Common myeloid progenitor, CD34-positive (primary cell): Measurements from ENCODE around the gene RPP40.
A peak's percentile ranks its signal among the peaks of the same experiment; 100 is the strongest.
"Not testable (repeated sequence)": the region's sequence is repeated elsewhere in the genome, so short reads cannot be mapped to it uniquely, and the experiment has no call there.

Experiments
- CTCF ChIA-PET: fragments of 350-600 bp; sonication (Branson Sonifier 250); formaldehyde crosslinking; loops from one replicate; lab custom pipeline; 2021; ENCODE audit warnings: antibody characterized with exemption; lab: Charles Lee
- POLR2A ChIA-PET: fragments of 350-600 bp; sonication (Branson Sonifier 250); formaldehyde crosslinking; loops from one replicate; lab custom pipeline; 2021; ENCODE audit warnings: antibody characterized with exemption; lab: Charles Lee
- DNase-seq, 3 donors: peaks; one replicate each; pipeline versions ENCODE4 v3.0.0 to v3.0.0-alpha.2; 2013
- H3K27ac ChIP-seq, 2 experiments: 1 replicate in 1 of 2; 2 replicates in 1 of 2; pipeline ENCODE4 v1.7.0; 2013; ENCODE audit warnings: inconsistent platforms in 2 of 2, low read length in 2 of 2, mild to moderate bottlenecking in 2 of 2, low read depth in 1 of 2, moderate library complexity in 1 of 2; ENCODE audit not compliant: severe bottlenecking in 2 of 2, insufficient read depth in 1 of 2, poor library complexity in 1 of 2
- H3K27me3 ChIP-seq, 5 experiments: replicated peaks in 2 of 5; 1 replicate in 3 of 5; 2 replicates in 2 of 5; pipeline versions ENCODE4 v1.6.1 to v1.7.0; 2013; ENCODE audit warnings: low read length in 4 of 5, mild to moderate bottlenecking in 2 of 5, moderate library complexity in 2 of 5, inconsistent platforms in 1 of 5; ENCODE audit not compliant: insufficient read depth in 5 of 5, control insufficient read depth in 4 of 5
- H3K36me3 ChIP-seq, 4 experiments: 1 replicate in 2 of 4; 2 replicates in 2 of 4; pipeline versions ENCODE4 v1.6.1 to v1.7.0; 2013; ENCODE audit warnings: low read length in 3 of 4, control low read depth in 1 of 4, mild to moderate bottlenecking in 1 of 4; ENCODE audit not compliant: control insufficient read depth in 4 of 4, insufficient read depth in 4 of 4
- H3K4me1 ChIP-seq, 4 experiments: 1 replicate in 3 of 4; 2 replicates in 1 of 4; pipeline versions ENCODE4 v1.6.1 to v1.7.1; 2013; ENCODE audit warnings: low read length in 3 of 4, mild to moderate bottlenecking in 3 of 4, control low read depth in 1 of 4, inconsistent platforms in 1 of 4, moderate library complexity in 1 of 4; ENCODE audit not compliant: control insufficient read depth in 4 of 4, insufficient read depth in 4 of 4; ENCODE audit errors: control extremely low read depth in 1 of 4
- H3K4me3 ChIP-seq, 7 experiments: 1 replicate in 4 of 7; 2 replicates in 3 of 7; pipeline versions ENCODE4 v1.5.1 to v1.7.0; 2013; ENCODE audit warnings: mild to moderate bottlenecking in 7 of 7, low read length in 6 of 7, moderate library complexity in 6 of 7, inconsistent platforms in 2 of 7, low read depth in 2 of 7, control low read depth in 1 of 7; ENCODE audit not compliant: insufficient read depth in 4 of 7, control insufficient read depth in 1 of 7; ENCODE audit errors: extremely low read depth in 1 of 7
- H3K9me3 ChIP-seq, 5 experiments: 1 replicate in 4 of 5; 2 replicates in 1 of 5; pipeline versions ENCODE4 v1.6.1 to v1.7.1; 2013; ENCODE audit warnings: low read length in 4 of 5, mild to moderate bottlenecking in 2 of 5, inconsistent platforms in 1 of 5, low read depth in 1 of 5, moderate library complexity in 1 of 5; ENCODE audit not compliant: control insufficient read depth in 4 of 5, insufficient read depth in 2 of 5; ENCODE audit errors: control extremely low read depth in 1 of 5
- WGBS: methylation state at CpG from one replicate; pipeline ENCODE4 v1.1.5; 2013; ENCODE audit not compliant: insufficient coverage; 5-methylcytosine and 5-hydroxymethylcytosine counted together

Gene RPP40

GRCh38 chr6:5042436-5042835 lies 38.6 kb upstream of the RPP40 start:
- POLR2A ChIA-PET: no interaction called here

GRCh38 chr6:5041955-5042354 lies 38.1 kb upstream of the RPP40 start:
- DNase-seq: no peak
- no peak overlapping the region for H3K27ac ChIP-seq
- ChIA-PET CTCF (interaction anchor here (0.6 kb wide), 1 partner anchor 1204 kb away, joined by 3 read pairs; no protein-coding TSS in a partner anchor), POLR2A (no interaction called here)
- peaks cover 0 to 6% (median 2%) of the 10 kb centered on the region in 4 experiments for H3K36me3 ChIP-seq
- WGBS: 100% methylated on average over 1 of the region's 2 CpGs
- H3K4me3 ChIP-seq: no peak overlapping the region
- no peaks in the 10 kb centered on the region for H3K27me3 ChIP-seq
- no peaks in the 10 kb centered on the region for H3K9me3 ChIP-seq
- peaks cover 0 to 3% (median 0%) of the 10 kb centered on the region in 4 experiments for H3K4me1 ChIP-seq

More at GRCh38 chr6:5042436-5042835, 38.6 kb upstream of the RPP40 start:
- Histone ChIP-seq H3K4me1 (peaks cover 0 to 3% (median 0%) of the 10 kb centered on the region in 4 experiments), H3K27me3 (no peaks in the 10 kb centered on the region), H3K27ac (no peak overlapping the region), H3K36me3 (peaks cover 0 to 6% (median 2%) of the 10 kb centered on the region in 4 experiments), H3K9me3 (no peaks in the 10 kb centered on the region), H3K4me3 (no peak overlapping the region)
- 100% methylated on average over 1 of the region's 3 CpGs for WGBS
- no peak for DNase-seq
- CTCF ChIA-PET: interaction anchor here (0.6 kb wide), 1 partner anchor 1204 kb away, joined by 3 read pairs; no protein-coding TSS in a partner anchor

GRCh38 chr6:5036269-5036668 lies 32.4 kb upstream of the RPP40 start:
- H3K4me3 ChIP-seq: no peak overlapping the region
- 62% methylated on average over 7 of the region's 8 CpGs for WGBS
- ChIA-PET POLR2A (interaction anchor here (0.7 kb wide), 1 partner anchor 22 kb away, joined by 5 read pairs; no protein-coding TSS in a partner anchor), CTCF (interaction anchor here (1.4 kb wide), 1 partner anchor 10 kb away, joined by 6 read pairs; no protein-coding TSS in a partner anchor)
- peaks cover 10 to 45% (median 25%) of the 10 kb centered on the region in 4 experiments for H3K4me1 ChIP-seq
- H3K27me3 ChIP-seq: no peaks in the 10 kb centered on the region
- H3K27ac ChIP-seq: no peak overlapping the region
- H3K36me3 ChIP-seq: no peaks in the 10 kb centered on the region
- no peaks in the 10 kb centered on the region for H3K9me3 ChIP-seq
- DNase-seq: peak; percentile 47 to 75 (median 52)

DNA sequence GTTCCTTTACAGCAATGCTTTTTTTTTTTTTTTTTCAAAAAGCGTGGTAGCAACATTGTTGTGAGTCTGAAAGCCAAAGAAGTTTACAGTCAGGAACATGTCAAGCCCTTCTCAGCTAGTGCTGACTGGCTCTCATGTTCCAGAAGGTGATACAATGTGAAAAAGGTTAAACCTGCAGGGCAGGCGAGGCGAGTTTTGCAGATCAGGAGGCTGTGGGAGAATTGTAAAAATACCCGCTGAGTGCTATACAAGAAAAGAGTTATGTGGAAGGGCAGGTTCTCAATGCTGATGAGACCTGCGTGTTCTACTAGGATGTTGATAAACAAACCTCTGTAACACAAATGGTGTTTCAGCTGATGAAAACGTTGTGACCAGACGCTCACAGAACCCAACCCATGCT lies 30.9 kb upstream of the RPP40 start:
- CTCF ChIA-PET: no interaction called here
- 62% methylated on average over 6 of the region's 7 CpGs for WGBS
- peaks cover 11 to 54% (median 29%) of the 10 kb centered on the region in 4 experiments for H3K4me1 ChIP-seq
- POLR2A ChIA-PET: no interaction called here
- H3K27me3 ChIP-seq: no peaks in the 10 kb centered on the region
- H3K27ac ChIP-seq: no peak overlapping the region
- no peak for DNase-seq
- peak overlapping the region in 1 of 7 experiments; percentile 17 for H3K4me3 ChIP-seq
- H3K36me3 ChIP-seq: no peaks in the 10 kb centered on the region
- no peaks in the 10 kb centered on the region for H3K9me3 ChIP-seq

DNA sequence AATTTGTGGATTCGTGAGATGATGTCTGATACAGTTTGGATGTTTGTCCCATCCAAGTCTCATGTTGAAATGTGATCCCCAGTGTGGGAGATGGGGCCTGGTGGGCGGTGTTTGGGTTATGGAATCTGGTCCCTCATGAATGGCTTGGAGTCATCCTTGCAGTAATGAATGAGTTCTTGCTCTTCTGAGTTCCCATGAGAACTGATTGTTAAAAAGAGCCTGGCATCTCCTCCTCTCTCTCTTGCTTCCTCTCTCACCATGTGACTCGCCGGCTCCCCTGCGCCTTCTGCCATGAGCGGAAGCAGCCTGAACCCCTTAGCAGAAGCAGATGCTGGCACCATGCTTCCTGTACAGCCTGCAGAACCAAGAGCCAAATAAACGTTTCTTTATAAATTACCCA lies 30.5 kb upstream of the RPP40 start:
- Histone ChIP-seq H3K27ac (peak overlapping the region in 1 of 2 experiments; percentile 37), H3K9me3 (no peaks in the 10 kb centered on the region), H3K4me1 (peaks cover 11 to 54% (median 29%) of the 10 kb centered on the region in 4 experiments), H3K4me3 (peak overlapping the region in 2 of 7 experiments; percentile 2 to 45), H3K36me3 (no peaks in the 10 kb centered on the region), H3K27me3 (no peaks in the 10 kb centered on the region)
- ChIA-PET CTCF (no interaction called here), POLR2A (no interaction called here)
- peak; percentile 79 to 99 (median 95) for DNase-seq
- 32% methylated on average over 3 of the region's 7 CpGs for WGBS

DNA sequence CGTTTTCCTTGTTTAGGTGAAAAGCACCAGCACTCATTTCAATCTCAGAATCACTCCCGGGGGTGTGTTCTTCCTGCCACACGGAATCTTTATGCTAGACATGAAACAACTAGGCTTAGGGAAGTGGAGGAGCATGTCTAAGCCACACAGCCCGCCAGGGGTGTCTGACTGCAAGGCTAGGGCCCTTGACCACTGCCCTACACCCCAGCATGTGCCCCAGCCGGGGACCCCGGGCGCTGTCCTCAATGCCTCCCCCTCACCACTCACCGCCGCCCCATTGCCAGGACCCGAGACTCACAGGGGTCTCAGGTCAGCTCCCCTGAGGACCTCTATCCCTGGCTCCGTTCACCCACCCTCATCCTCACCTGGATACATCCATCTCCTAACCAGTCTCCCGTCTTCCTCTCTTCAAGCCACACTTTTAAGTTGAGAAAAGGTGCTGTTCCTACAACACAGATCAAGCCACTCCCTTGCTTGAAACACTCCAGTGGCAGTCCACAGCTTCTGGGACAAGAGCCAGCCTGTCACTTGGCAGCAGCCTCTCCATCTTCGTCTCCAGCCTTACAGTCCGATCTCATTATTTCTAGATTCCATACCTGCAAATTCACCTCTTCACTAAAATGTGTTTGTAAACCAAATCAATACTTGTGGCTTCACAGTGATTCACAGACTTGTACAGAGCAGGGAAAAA lies 29.5 kb upstream of the RPP40 start:
- H3K36me3 ChIP-seq, POLR2A ChIA-PET, CTCF ChIA-PET, H3K27me3 ChIP-seq, H3K4me3 ChIP-seq, H3K9me3 ChIP-seq, DNase-seq: not testable (repeated sequence)
- 85% methylated on average over 3 of the region's 14 CpGs for WGBS
- Histone ChIP-seq H3K4me1 (peaks cover 11 to 54% (median 29%) of the 10 kb centered on the region in 4 experiments), H3K27ac (peak overlapping the region in 1 of 2 experiments; percentile 37)

- H3K4me3 ChIP-seq, CTCF ChIA-PET, DNase-seq, POLR2A ChIA-PET, H3K9me3 ChIP-seq, H3K36me3 ChIP-seq, H3K27me3 ChIP-seq, H3K27ac ChIP-seq: not testable (repeated sequence)
- H3K4me1 ChIP-seq: peaks cover 11 to 54% (median 29%) of the 10 kb centered on the region in 4 experiments
- WGBS: 89% methylated on average over 9 of the region's 13 CpGs
Measured at GRCh38 chr6:5032706-5033105, 28.9 kb upstream of the RPP40 start.
